Placental epithelial cell (primary cell): Measurements from ENCODE around the gene ZNF317. TPM values are rescaled to one million over a fixed set of nuclear protein-coding genes. Genes with fewer than 3 reads are reported as not detected.

Source experiments
- total RNA-seq: library from RNA; depleted of rRNA; stranded (reverse); fragments of >200 nt; gene quantifications from 2 replicates; pipeline ENCODE4 v1.2.3, GENCODE V29; 2012

Gene ZNF317
- 20.6 and 21.2 TPM in 2 replicates for total RNA-seq

GRCh38 chr19:9140159-9140874 lies at the start of gene ZNF317:
ZNF317 (plus strand) TSS chr19:9140397; CDS start chr19:9156017, 15,620 bp downstream.

GRCh38 chr19:9107375-9107774 lies 32.8 kb upstream of the ZNF317 start, which contains the start of gene OR7G2:
OR7G2 (minus strand) TSS chr19:9107475; CDS start chr19:9103243, 4,232 bp downstream.

DNA sequence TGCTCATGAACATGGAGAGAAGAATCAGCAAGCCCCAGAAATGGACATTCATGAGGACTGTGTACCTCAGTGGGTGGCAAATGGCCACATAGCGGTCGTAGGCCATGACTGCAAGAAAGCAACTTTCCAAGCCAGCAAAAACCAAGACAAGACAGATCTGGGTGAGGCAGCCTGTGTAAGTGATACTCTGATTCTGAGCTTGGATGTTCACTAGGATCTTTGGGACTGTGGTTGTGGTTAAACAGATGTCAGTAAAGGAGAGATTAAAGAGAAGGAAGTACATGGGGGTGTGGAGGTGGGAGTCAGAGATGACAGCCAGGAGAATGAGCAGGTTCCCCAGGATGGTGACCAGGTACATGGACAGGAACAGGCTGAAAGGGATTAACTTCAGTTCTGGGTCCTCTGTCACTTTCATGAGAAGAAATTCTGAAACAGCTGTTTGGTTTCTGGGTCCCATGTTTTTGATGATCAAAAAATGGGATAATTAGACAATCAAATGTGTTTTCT lies 24.8 kb upstream of the ZNF317 start, which contains the start of gene OR7G1:
Gene OR7G1, minus strand, starts transcription at position 457 of the 507 bp plus-strand sequence. Its CDS starts 0 bp downstream, at position 457.

GRCh38 chr19:9126900-9127405 lies 13.2 kb upstream of the ZNF317 start, which contains the start of gene OR7G3:
OR7G3 (minus strand) TSS chr19:9126950; CDS start chr19:9126950, 0 bp downstream.

GRCh38 chr19:9178901-9179300 lies 38.7 kb downstream of the ZNF317 start, which contains the start of gene OR7D2:
OR7D2 (plus strand) TSS chr19:9178979; CDS start chr19:9185782, 6,803 bp downstream.

Other genes with a start within 250 kb of the ZNF317 start
- 34.2 and 36.1 TPM in 2 replicates for gene MUC16, start 130.0 kb upstream of the ZNF317 start, total RNA-seq
- not detected in 2 replicates for gene OR1M1, start 53.3 kb upstream of the ZNF317 start, total RNA-seq
- not detected in 2 replicates for gene OR7G2, start 32.9 kb upstream of the ZNF317 start, total RNA-seq
- gene OR7G1, start 24.6 kb upstream of the ZNF317 start, total RNA-seq: not detected in 2 replicates
- gene OR7G3, start 13.4 kb upstream of the ZNF317 start, total RNA-seq: not detected in 2 replicates
- gene OR7D2, start 38.6 kb downstream of the ZNF317 start, total RNA-seq: 0.39 TPM in 1 of 2 replicates, not detected in the other
- gene OR7D4, start 79.2 kb downstream of the ZNF317 start, total RNA-seq: not detected in 2 replicates
- not detected in 2 replicates for gene OR7E24, start 110.5 kb downstream of the ZNF317 start, total RNA-seq
- 8.6 and 19.3 TPM in 2 replicates for gene ZNF699, start 169.4 kb downstream of the ZNF317 start, total RNA-seq
- gene ZNF559, start 183.8 kb downstream of the ZNF317 start, total RNA-seq: 7.5 and 15.3 TPM in 2 replicates
- gene ZNF177, start 222.6 kb downstream of the ZNF317 start, total RNA-seq: 0.87 and 1.2 TPM in 2 replicates